CD4-positive, alpha-beta memory T cell (primary cell): ENCODE measurements around the gene CARD11. TPM values are rescaled to one million over a fixed set of nuclear protein-coding genes. Genes with fewer than 3 reads are reported as not detected.

ENCODE experiments used
- CTCF ChIA-PET: fragments of 350-600 bp; sonication (Branson Sonifier 250); formaldehyde crosslinking; loops from one replicate; lab custom pipeline; 2021; ENCODE audit warnings: inconsistent platforms; ENCODE audit not compliant: partially characterized antibody; lab: Charles Lee
- POLR2A ChIA-PET: fragments of 350-600 bp; sonication (Branson Sonifier 250); formaldehyde crosslinking; loops from one replicate; lab custom pipeline; 2021; ENCODE audit not compliant: partially characterized antibody; lab: Charles Lee
- DNase-seq, 5 donors: peaks; one replicate each; pipeline versions ENCODE4 v3.0.0 to v3.0.0-alpha.2; 2020 to 2022; ENCODE audit warnings: mixed read lengths in 1 of 5
- H3K27ac ChIP-seq: one replicate; pipeline ENCODE4 v1.7.0; 2013; ENCODE audit warnings: low read depth, low read length
- H3K27me3 ChIP-seq: 2 replicates; pipeline ENCODE4 v1.7.0; 2013; ENCODE audit warnings: mild to moderate bottlenecking, low read length, moderate library complexity; ENCODE audit not compliant: insufficient read depth
- H3K36me3 ChIP-seq: 2 replicates; pipeline ENCODE4 v1.7.0; 2013; ENCODE audit warnings: mild to moderate bottlenecking, low read length, moderate library complexity; ENCODE audit not compliant: insufficient read depth
- H3K4me1 ChIP-seq: 2 replicates; pipeline ENCODE4 v1.7.0; 2013; ENCODE audit warnings: mild to moderate bottlenecking, low read length, moderate library complexity; ENCODE audit not compliant: insufficient read depth
- H3K4me3 ChIP-seq, 2 donors: one replicate each; pipeline ENCODE4 v1.7.0; 2013; ENCODE audit warnings: low read length in 2 of 2, mild to moderate bottlenecking in 1 of 2
- H3K9me3 ChIP-seq, 2 donors: one replicate each; pipeline ENCODE4 v1.7.0; 2013; ENCODE audit warnings: low read length in 2 of 2, control low read depth in 1 of 2; ENCODE audit not compliant: control insufficient read depth in 1 of 2
- H3K27ac Mint-ChIP-seq, 7 donors: one replicate each; pipeline ENCODE4 v1.8.0; 2020 to 2021; ENCODE audit warnings: mixed read lengths in 7 of 7, mild to moderate bottlenecking in 6 of 7, inconsistent platforms in 3 of 7, moderate library complexity in 3 of 7
- H3K27me3 Mint-ChIP-seq, 2 donors: one replicate each; pipeline ENCODE4 v1.8.0; 2020 to 2021; ENCODE audit warnings: mixed read lengths in 2 of 2
- H3K36me3 Mint-ChIP-seq, 2 donors: one replicate each; pipeline ENCODE4 v1.8.0; 2020 to 2021; ENCODE audit warnings: mixed read lengths in 2 of 2, inconsistent platforms in 1 of 2, mild to moderate bottlenecking in 1 of 2
- H3K4me1 Mint-ChIP-seq, 4 donors: one replicate each; pipeline ENCODE4 v1.8.0; 2020 to 2021; ENCODE audit warnings: mixed read lengths in 4 of 4, mild to moderate bottlenecking in 1 of 4
- H3K4me3 Mint-ChIP-seq, 8 donors: one replicate each; pipeline ENCODE4 v1.8.0; 2020 to 2021; ENCODE audit warnings: mixed read lengths in 8 of 8, mild to moderate bottlenecking in 7 of 8, moderate library complexity in 6 of 8, inconsistent platforms in 3 of 8
- H3K9me3 Mint-ChIP-seq, 8 donors: one replicate each; pipeline ENCODE4 v1.8.0; 2020 to 2021; ENCODE audit warnings: mixed read lengths in 8 of 8, mild to moderate bottlenecking in 5 of 8, inconsistent platforms in 3 of 8, moderate library complexity in 1 of 8
- intact Hi-C: fragments of 100-400 bp; cut with micrococcal nuclease; formaldehyde crosslinking; loops from one replicate; pipeline ENCODE4 v1.15.1; 2023
- polyA plus RNA-seq, 2 donors: library from polyadenylated mRNA; unstranded; fragments of 300-500 nt; fragmentation: Illumina TruSeq; gene quantifications; one replicate each; pipeline ENCODE4 v1.2.3, GENCODE V29; 2021
- total RNA-seq, 2 experiments: library from RNA; stranded (reverse); gene quantifications; one replicate each; pipeline ENCODE4 v1.2.3, GENCODE V29; 2021

The CARD11 gene
- total and polyA plus RNA-seq, 4 experiments from 2014 or later = 4.9 to 136 (median 85.3) TPM

DNA sequence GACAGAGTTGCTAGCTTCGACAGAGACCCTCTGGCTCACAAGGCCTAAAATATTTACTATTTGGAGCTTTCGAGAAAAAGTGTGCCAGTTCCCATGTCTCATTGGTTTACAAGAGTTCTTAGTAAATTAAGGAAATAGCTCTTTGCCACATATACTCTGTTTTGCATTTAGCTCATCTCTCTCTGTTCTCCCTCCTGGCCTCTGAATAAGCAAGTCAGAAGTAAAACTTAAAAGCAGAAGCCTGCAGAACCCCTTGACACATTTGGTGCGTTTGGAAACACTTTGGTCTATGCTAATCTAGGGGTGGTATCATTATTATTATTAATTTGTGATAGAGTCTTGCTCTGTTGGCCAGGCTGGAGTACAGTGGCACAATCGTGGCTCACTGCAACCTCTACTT lies 6.4 kb downstream of the CARD11 start:
- H3K4me3 ChIP-seq = no peak overlapping the region
- H3K9me3 ChIP-seq = no peaks in the 10 kb centered on the region
- DNase-seq = no peak
- peak overlapping the region in 2 of 8 donors; percentile 23 to 34 for H3K4me3 Mint-ChIP-seq
- peak overlapping the region in 6 of 7 donors; percentile 17 to 90 (median 68) for H3K27ac Mint-ChIP-seq
- intact Hi-C loops = no loop called here
- no peaks in the 10 kb centered on the region for H3K27me3 Mint-ChIP-seq
- ChIA-PET CTCF (interaction anchor here (1.0 kb wide), 1 partner anchor 172 kb away, joined by 3 read pairs; no protein-coding TSS in a partner anchor), POLR2A (no interaction called here)
- H3K36me3 ChIP-seq = peaks cover 6% of the 10 kb centered on the region
- peaks cover 43 to 82% (median 64%) of the 10 kb centered on the region in 4 donors for H3K4me1 Mint-ChIP-seq
- no peaks in the 10 kb centered on the region for H3K27me3 ChIP-seq
- H3K4me1 ChIP-seq = peaks cover 59% of the 10 kb centered on the region
- no peak overlapping the region for H3K27ac ChIP-seq
- H3K9me3 Mint-ChIP-seq = no peaks in the 10 kb centered on the region
- H3K36me3 Mint-ChIP-seq = peaks cover 37 to 60% of the 10 kb centered on the region in 2 donors

GRCh38 chr7:3034591-3035150 lies 9.0 kb downstream of the CARD11 start:
- H3K27me3 Mint-ChIP-seq = no peaks in the 10 kb centered on the region
- H3K9me3 Mint-ChIP-seq = no peaks in the 10 kb centered on the region
- ChIA-PET POLR2A (no interaction called here), CTCF (no interaction called here)
- Histone ChIP-seq H3K27ac (no peak overlapping the region), H3K9me3 (no peaks in the 10 kb centered on the region), H3K36me3 (peaks cover 13% of the 10 kb centered on the region), H3K4me3 (no peak overlapping the region), H3K27me3 (no peaks in the 10 kb centered on the region), H3K4me1 (peaks cover 42% of the 10 kb centered on the region)
- intact Hi-C loops = no loop called here
- DNase-seq = no peak
- peaks cover 35 to 76% (median 58%) of the 10 kb centered on the region in 4 donors for H3K4me1 Mint-ChIP-seq
- H3K36me3 Mint-ChIP-seq = peaks cover 40 to 61% of the 10 kb centered on the region in 2 donors
- peak overlapping the region in 4 of 7 donors; percentile 10 to 50 (median 28) for H3K27ac Mint-ChIP-seq
- H3K4me3 Mint-ChIP-seq = no peak overlapping the region

- H3K36me3 Mint-ChIP-seq = peaks cover 36 to 63% of the 10 kb centered on the region in 2 donors
- Histone ChIP-seq H3K27ac (no peak overlapping the region), H3K4me1 (peaks cover 39% of the 10 kb centered on the region), H3K36me3 (peaks cover 13% of the 10 kb centered on the region), H3K4me3 (no peak overlapping the region), H3K9me3 (no peaks in the 10 kb centered on the region), H3K27me3 (no peaks in the 10 kb centered on the region)
- peak overlapping the region in 1 of 8 donors; percentile 48 for H3K4me3 Mint-ChIP-seq
- peaks cover 37 to 79% (median 59%) of the 10 kb centered on the region in 4 donors for H3K4me1 Mint-ChIP-seq
- H3K9me3 Mint-ChIP-seq = no peaks in the 10 kb centered on the region
- ChIA-PET CTCF (interaction anchor here (0.6 kb wide), 1 partner anchor 69 kb away, joined by 4 read pairs; no protein-coding TSS in a partner anchor), POLR2A (no interaction called here)
- no peak for DNase-seq
- intact Hi-C loops = no loop called here
- peak overlapping the region; percentile 6 to 88 (median 58) for H3K27ac Mint-ChIP-seq
- no peaks in the 10 kb centered on the region for H3K27me3 Mint-ChIP-seq
Observed at GRCh38 chr7:3033581-3033980, 10.1 kb downstream of the CARD11 start.

- H3K4me3 ChIP-seq = no peak overlapping the region
- Mint-ChIP-seq H3K27ac (peak overlapping the region; percentile 6 to 88 (median 59)), H3K4me1 (peaks cover 37 to 79% (median 59%) of the 10 kb centered on the region in 4 donors), H3K4me3 (peak overlapping the region in 1 of 8 donors; percentile 48), H3K9me3 (no peaks in the 10 kb centered on the region), H3K36me3 (peaks cover 38 to 63% of the 10 kb centered on the region in 2 donors), H3K27me3 (no peaks in the 10 kb centered on the region)
- CTCF ChIA-PET = no interaction called here
- POLR2A ChIA-PET = no interaction called here
- peaks cover 39% of the 10 kb centered on the region for H3K4me1 ChIP-seq
- H3K27me3 ChIP-seq = no peaks in the 10 kb centered on the region
- H3K9me3 ChIP-seq = no peaks in the 10 kb centered on the region
- intact Hi-C loops = no loop called here
- no peak for DNase-seq
- no peak overlapping the region for H3K27ac ChIP-seq
- H3K36me3 ChIP-seq = peaks cover 13% of the 10 kb centered on the region
Observed at GRCh38 chr7:3033136-3033535, 10.5 kb downstream of the CARD11 start.

DNA sequence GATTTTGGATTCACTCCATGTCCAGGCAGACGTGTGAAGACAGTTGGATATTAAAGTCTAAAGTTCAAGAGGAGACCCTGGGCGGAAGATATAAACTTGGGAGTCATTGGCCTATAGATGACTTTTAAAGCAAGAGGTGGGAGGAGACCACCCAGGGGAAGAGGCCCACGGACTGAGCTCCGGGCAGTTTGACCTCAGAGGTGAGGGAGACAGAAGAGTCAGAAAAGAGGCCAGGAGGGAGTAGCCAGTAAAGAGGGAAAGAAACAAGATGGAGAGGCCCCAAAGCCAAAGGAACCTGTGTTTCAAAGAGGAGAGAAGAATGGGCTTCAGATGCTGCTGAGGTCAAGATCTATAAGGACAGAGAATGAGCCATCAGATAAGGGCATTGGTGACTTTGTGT lies 11.4 kb downstream of the CARD11 start:
- H3K4me1 ChIP-seq = peaks cover 35% of the 10 kb centered on the region
- intact Hi-C loops = no loop called here
- ChIA-PET CTCF (no interaction called here), POLR2A (no interaction called here)
- H3K4me3 ChIP-seq = no peak overlapping the region
- H3K27ac ChIP-seq = no peak overlapping the region
- H3K9me3 ChIP-seq = no peaks in the 10 kb centered on the region
- H3K36me3 ChIP-seq = peaks cover 13% of the 10 kb centered on the region
- peak overlapping the region in 6 of 7 donors; percentile 6 to 70 (median 42) for H3K27ac Mint-ChIP-seq
- peak overlapping the region in 1 of 8 donors; percentile 13 for H3K4me3 Mint-ChIP-seq
- H3K9me3 Mint-ChIP-seq = peaks cover 0 to 3% (median 2%) of the 10 kb centered on the region in 8 donors
- H3K27me3 Mint-ChIP-seq = no peaks in the 10 kb centered on the region
- DNase-seq = no peak
- no peaks in the 10 kb centered on the region for H3K27me3 ChIP-seq
- H3K36me3 Mint-ChIP-seq = peaks cover 45 to 66% of the 10 kb centered on the region in 2 donors
- peaks cover 40 to 77% (median 60%) of the 10 kb centered on the region in 4 donors for H3K4me1 Mint-ChIP-seq

DNA sequence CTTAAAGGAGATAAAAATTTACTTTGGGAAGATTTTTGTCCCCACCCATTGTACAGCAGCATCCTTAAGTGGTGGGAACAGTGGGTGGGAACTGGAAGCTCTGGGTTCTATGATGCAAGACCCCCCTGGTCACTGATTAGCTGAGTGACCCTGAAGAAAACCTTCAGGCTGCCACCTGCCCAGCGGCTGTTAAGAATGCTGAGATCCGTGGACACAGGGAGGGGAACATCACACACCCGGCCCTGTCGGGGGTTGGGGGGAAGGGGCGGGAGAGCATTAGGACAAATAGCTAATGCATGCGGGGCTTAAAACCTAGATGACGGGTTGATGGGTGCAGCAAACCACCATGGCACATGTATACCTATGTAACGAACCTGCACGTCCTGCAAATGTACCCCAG lies 14.5 kb downstream of the CARD11 start:
- Mint-ChIP-seq H3K36me3 (peaks cover 59 to 75% of the 10 kb centered on the region in 2 donors), H3K4me1 (peaks cover 33 to 75% (median 57%) of the 10 kb centered on the region in 4 donors), H3K27me3 (no peaks in the 10 kb centered on the region), H3K27ac (peak overlapping the region in 6 of 7 donors; percentile 45 to 88 (median 80)), H3K9me3 (peaks cover 0 to 21% (median 12%) of the 10 kb centered on the region in 8 donors), H3K4me3 (peak overlapping the region in 4 of 8 donors; percentile 17 to 79 (median 70))
- Histone ChIP-seq H3K27me3 (no peaks in the 10 kb centered on the region), H3K27ac (no peak overlapping the region), H3K9me3 (no peaks in the 10 kb centered on the region), H3K36me3 (peaks cover 7% of the 10 kb centered on the region), H3K4me1 (peaks cover 28% of the 10 kb centered on the region), H3K4me3 (no peak overlapping the region)
- ChIA-PET CTCF (interaction anchor here (0.9 kb wide), 1 partner anchor 126 kb away, joined by 4 read pairs; no protein-coding TSS in a partner anchor), POLR2A (interaction anchor here (0.7 to 1.8 kb wide), 3 partner anchors 12 to 40 kb away, joined by 3 to 4 read pairs (median 4); no protein-coding TSS in a partner anchor)
- intact Hi-C loops = loop anchor here (10.0 kb wide), 1 partner anchor 74 kb away; no protein-coding TSS in a partner anchor
- DNase-seq = no peak

GRCh38 chr7:3028758-3029093 lies 14.9 kb downstream of the CARD11 start:
- intact Hi-C loops = loop anchor here (10.0 kb wide), 1 partner anchor 74 kb away; no protein-coding TSS in a partner anchor
- ChIA-PET CTCF (interaction anchor here (0.9 to 1.1 kb wide), 2 partner anchors 37 to 126 kb away, joined by 3 to 4 read pairs; no protein-coding TSS in a partner anchor), POLR2A (interaction anchor here (1.6 to 1.8 kb wide), 2 partner anchors 12 to 41 kb away, joined by 4 read pairs; no protein-coding TSS in a partner anchor)
- peaks cover 0 to 21% (median 12%) of the 10 kb centered on the region in 8 donors for H3K9me3 Mint-ChIP-seq
- Histone ChIP-seq H3K36me3 (peaks cover 7% of the 10 kb centered on the region), H3K27me3 (no peaks in the 10 kb centered on the region), H3K4me1 (peaks cover 28% of the 10 kb centered on the region), H3K27ac (no peak overlapping the region), H3K9me3 (no peaks in the 10 kb centered on the region), H3K4me3 (no peak overlapping the region)
- H3K27me3 Mint-ChIP-seq = no peaks in the 10 kb centered on the region
- H3K27ac Mint-ChIP-seq = peak overlapping the region; percentile 32 to 88 (median 78)
- H3K36me3 Mint-ChIP-seq = peaks cover 63 to 80% of the 10 kb centered on the region in 2 donors
- DNase-seq = no peak
- peaks cover 37 to 79% (median 60%) of the 10 kb centered on the region in 4 donors for H3K4me1 Mint-ChIP-seq
- H3K4me3 Mint-ChIP-seq = peak overlapping the region in 6 of 8 donors; percentile 36 to 79 (median 57)
